ENCODE data around the gene MKRN2OS.

The MKRN2OS gene

DNA sequence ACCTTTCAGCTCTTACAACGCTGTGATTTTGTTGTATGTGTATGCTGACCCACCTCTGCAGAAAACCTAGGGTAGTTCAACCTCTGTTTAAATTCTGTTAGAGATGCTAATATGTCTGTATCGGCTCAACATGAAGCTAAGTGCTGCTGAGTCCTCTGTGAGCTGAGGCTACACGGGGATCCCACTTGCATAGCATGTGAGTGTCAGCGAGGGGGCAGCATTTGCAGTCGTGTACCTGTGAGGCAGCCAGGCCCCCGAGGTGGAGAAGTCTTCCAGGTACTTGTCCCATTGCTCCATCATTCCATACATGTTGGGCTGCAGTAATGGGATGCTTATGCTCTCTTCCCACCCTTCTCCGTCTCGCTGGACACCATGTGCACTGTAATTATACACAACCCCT is 3.7 kb downstream of the MKRN2OS start:
- H3K79me2 ChIP-seq (ENCODE audit: insufficient read depth, low read depth) = no peaks in the 10 kb centered on the region
- H3K4me1 ChIP-seq (ENCODE audit: low read depth, poor library complexity, severe bottlenecking) = no peaks in the 10 kb centered on the region
- no peaks in the 10 kb centered on the region for H4K20me1 ChIP-seq (ENCODE audit: insufficient read depth)
- H2AFZ ChIP-seq (ENCODE audit: low read depth) = no peak overlapping the region
- H3K4me2 ChIP-seq = no peak overlapping the region
- no peak overlapping the region for H3K27ac ChIP-seq
- no peak overlapping the region for H3K9ac ChIP-seq
- no peaks in the 10 kb centered on the region for H3K36me3 ChIP-seq (ENCODE audit: insufficient read depth)
- H3K4me3 ChIP-seq (IDR thresholded peaks at IDR 0.05; ENCODE audit: insufficient read depth, low read depth, low read length) = no peak overlapping the region
- TF ChIP-seq, protein P1, sequence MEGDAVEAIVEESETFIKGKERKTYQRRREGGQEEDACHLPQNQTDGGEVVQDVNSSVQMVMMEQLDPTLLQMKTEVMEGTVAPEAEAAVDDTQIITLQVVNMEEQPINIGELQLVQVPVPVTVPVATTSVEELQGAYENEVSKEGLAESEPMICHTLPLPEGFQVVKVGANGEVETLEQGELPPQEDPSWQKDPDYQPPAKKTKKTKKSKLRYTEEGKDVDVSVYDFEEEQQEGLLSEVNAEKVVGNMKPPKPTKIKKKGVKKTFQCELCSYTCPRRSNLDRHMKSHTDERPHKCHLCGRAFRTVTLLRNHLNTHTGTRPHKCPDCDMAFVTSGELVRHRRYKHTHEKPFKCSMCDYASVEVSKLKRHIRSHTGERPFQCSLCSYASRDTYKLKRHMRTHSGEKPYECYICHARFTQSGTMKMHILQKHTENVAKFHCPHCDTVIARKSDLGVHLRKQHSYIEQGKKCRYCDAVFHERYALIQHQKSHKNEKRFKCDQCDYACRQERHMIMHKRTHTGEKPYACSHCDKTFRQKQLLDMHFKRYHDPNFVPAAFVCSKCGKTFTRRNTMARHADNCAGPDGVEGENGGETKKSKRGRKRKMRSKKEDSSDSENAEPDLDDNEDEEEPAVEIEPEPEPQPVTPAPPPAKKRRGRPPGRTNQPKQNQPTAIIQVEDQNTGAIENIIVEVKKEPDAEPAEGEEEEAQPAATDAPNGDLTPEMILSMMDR (conservative IDR thresholded peaks at IDR 0.05; ENCODE audit: low read depth, low read length) = no peak
- H3K27me3 ChIP-seq (ENCODE audit: insufficient read depth, low read depth) = no peaks in the 10 kb centered on the region

DNA sequence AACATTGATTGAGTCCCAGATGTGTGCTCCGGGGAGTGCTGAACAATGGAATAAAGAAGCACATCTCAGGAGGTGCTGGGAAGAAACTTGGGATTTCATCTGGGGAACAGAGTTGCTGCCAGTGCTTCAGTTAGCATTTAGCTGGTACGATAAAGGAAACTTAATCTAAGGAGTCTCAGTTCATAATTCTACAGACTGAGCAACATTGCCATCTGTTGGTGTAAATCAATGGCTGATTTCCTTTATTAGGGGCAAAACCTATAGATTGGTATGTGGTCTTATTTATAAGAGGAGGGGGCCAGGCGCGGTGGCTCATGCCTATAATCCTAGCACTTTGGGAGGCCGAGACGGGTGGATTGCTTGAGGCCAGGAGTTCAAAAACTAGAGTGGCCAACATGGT is 8.9 kb downstream of the MKRN2OS start:
- no peak overlapping the region for H3K9ac ChIP-seq
- no peaks in the 10 kb centered on the region for H3K79me2 ChIP-seq (ENCODE audit: insufficient read depth, low read depth)
- no peaks in the 10 kb centered on the region for H3K36me3 ChIP-seq (ENCODE audit: insufficient read depth)

DNA sequence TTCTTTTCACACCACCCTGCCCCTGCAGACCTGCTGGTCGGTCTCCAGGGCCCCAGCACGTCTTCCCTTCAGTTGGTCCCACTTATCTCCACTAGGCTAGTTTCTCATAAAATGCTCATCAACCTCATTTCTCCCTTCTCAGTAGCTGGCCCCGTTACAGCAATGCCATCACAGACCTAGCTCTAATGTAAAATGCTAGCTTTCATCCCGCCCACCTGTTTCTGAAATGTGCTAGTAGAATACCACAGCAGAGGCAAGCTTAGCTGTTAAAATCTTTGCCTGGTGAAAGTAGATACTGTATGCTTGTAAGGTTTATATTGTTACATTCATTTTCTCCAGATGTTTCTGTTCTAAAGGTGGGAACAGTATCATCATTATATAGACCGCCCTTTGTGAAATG is 13.1 kb downstream of the MKRN2OS start:
- Histone ChIP-seq H3K4me2 (no peak overlapping the region), H2AFZ (ENCODE audit: low read depth) (no peak overlapping the region), H4K20me1 (ENCODE audit: insufficient read depth) (no peaks in the 10 kb centered on the region), H3K36me3 (ENCODE audit: insufficient read depth) (no peaks in the 10 kb centered on the region), H3K27ac (no peak overlapping the region), H3K4me1 (ENCODE audit: low read depth, poor library complexity, severe bottlenecking) (no peaks in the 10 kb centered on the region), H3K27me3 (ENCODE audit: insufficient read depth, low read depth) (no peaks in the 10 kb centered on the region), H3K4me3 (IDR thresholded peaks at IDR 0.05; ENCODE audit: insufficient read depth, low read depth, low read length) (no peak overlapping the region), H3K9ac (no peak overlapping the region), H3K79me2 (ENCODE audit: insufficient read depth, low read depth) (no peaks in the 10 kb centered on the region)
- TF ChIP-seq, protein P1 (conservative IDR thresholded peaks at IDR 0.05; ENCODE audit: low read depth, low read length) = no peak

More for the DNA sequence above, 8.9 kb downstream of the MKRN2OS start:
- H3K4me2 ChIP-seq = no peak overlapping the region
- H2AFZ ChIP-seq (ENCODE audit: low read depth) = no peak overlapping the region
- no peak overlapping the region for H3K4me3 ChIP-seq (IDR thresholded peaks at IDR 0.05; ENCODE audit: insufficient read depth, low read depth, low read length)
- TF ChIP-seq, protein P1 (conservative IDR thresholded peaks at IDR 0.05; ENCODE audit: low read depth, low read length) = no peak
- H3K27ac ChIP-seq = no peak overlapping the region
- H3K4me1 ChIP-seq (ENCODE audit: low read depth, poor library complexity, severe bottlenecking) = no peaks in the 10 kb centered on the region
- H4K20me1 ChIP-seq (ENCODE audit: insufficient read depth) = no peaks in the 10 kb centered on the region
- no peaks in the 10 kb centered on the region for H3K27me3 ChIP-seq (ENCODE audit: insufficient read depth, low read depth)

DNA sequence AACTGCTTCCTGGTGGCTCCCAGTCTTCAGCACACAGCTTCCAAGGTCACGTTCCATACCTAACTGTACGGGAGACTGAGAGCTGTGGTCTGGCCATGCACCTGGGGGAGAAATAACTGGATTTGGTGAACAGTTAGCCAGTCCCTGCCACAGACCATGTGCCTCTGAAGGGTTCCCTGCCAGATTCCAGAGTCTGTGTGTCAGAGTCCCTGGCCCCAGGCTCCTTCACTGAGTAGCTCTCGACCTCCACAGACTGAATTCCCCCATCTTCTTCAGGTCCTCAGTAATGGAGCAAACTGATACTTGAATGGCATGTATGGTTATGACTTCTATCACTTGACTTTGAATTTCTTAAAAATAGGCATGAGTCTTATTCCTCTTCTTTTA is 17.5 kb downstream of the MKRN2OS start:
- TF ChIP-seq, protein P1 (conservative IDR thresholded peaks at IDR 0.05; ENCODE audit: low read depth, low read length) = no peak
- no peaks in the 10 kb centered on the region for H3K27me3 ChIP-seq (ENCODE audit: insufficient read depth, low read depth)
- H3K36me3 ChIP-seq (ENCODE audit: insufficient read depth) = no peaks in the 10 kb centered on the region
- no peak overlapping the region for H3K4me3 ChIP-seq (IDR thresholded peaks at IDR 0.05; ENCODE audit: insufficient read depth, low read depth, low read length)
- H3K9ac ChIP-seq = no peak overlapping the region
- no peaks in the 10 kb centered on the region for H4K20me1 ChIP-seq (ENCODE audit: insufficient read depth)
- no peak overlapping the region for H3K4me2 ChIP-seq
- H2AFZ ChIP-seq (ENCODE audit: low read depth) = no peak overlapping the region
- H3K27ac ChIP-seq = no peak overlapping the region
- H3K79me2 ChIP-seq (ENCODE audit: insufficient read depth, low read depth) = no peaks in the 10 kb centered on the region
- no peaks in the 10 kb centered on the region for H3K4me1 ChIP-seq (ENCODE audit: low read depth, poor library complexity, severe bottlenecking)
